Liver (tissue), 9 donors: ENCODE data around the gene IFIT3. TPM values are rescaled to one million over a fixed set of nuclear protein-coding genes. Genes with fewer than 3 reads are reported as not detected.

ENCODE experiments used
- DNase-seq: peaks from one replicate; pipeline ENCODE4 v3.0.0-alpha.2; 2017; ENCODE audit warnings: low spot score
- H3K27ac ChIP-seq, 2 donors: one replicate each; pipeline ENCODE4 v1.7.0; 2013; ENCODE audit warnings: inconsistent platforms in 2 of 2, low read length in 2 of 2, control low read depth in 1 of 2, low read depth in 1 of 2, mild to moderate bottlenecking in 1 of 2
- H3K27me3 ChIP-seq, 4 donors: one replicate each; pipeline versions ENCODE4 v1.6.1 to v1.7.0; 2013; ENCODE audit warnings: low read length in 3 of 4, inconsistent platforms in 1 of 4, mild to moderate bottlenecking in 1 of 4, moderate library complexity in 1 of 4; ENCODE audit not compliant: control insufficient read depth in 4 of 4, insufficient read depth in 4 of 4
- H3K36me3 ChIP-seq, 4 donors: one replicate each; pipeline versions ENCODE4 v1.6.1 to v1.7.0; 2013; ENCODE audit warnings: low read length in 3 of 4, mild to moderate bottlenecking in 3 of 4, low read depth in 1 of 4, moderate library complexity in 1 of 4; ENCODE audit not compliant: control insufficient read depth in 4 of 4, insufficient read depth in 3 of 4
- H3K4me1 ChIP-seq, 4 donors: one replicate each; pipeline versions ENCODE4 v1.6.1 to v1.7.0; 2013; ENCODE audit warnings: low read length in 3 of 4, mild to moderate bottlenecking in 3 of 4, moderate library complexity in 1 of 4; ENCODE audit not compliant: control insufficient read depth in 4 of 4, insufficient read depth in 4 of 4
- H3K4me3 ChIP-seq, 3 donors: one replicate each; pipeline versions ENCODE4 v1.6.1 to v1.7.0; 2013; ENCODE audit warnings: low read length in 3 of 3, control low read depth in 1 of 3, low read depth in 1 of 3, mild to moderate bottlenecking in 1 of 3
- H3K9ac ChIP-seq, 2 donors: one replicate each; pipeline ENCODE4 v1.7.0; 2013; ENCODE audit warnings: low read length in 2 of 2, mild to moderate bottlenecking in 2 of 2, moderate library complexity in 2 of 2, control low read depth in 1 of 2, low read depth in 1 of 2
- H3K9me3 ChIP-seq, 4 donors: one replicate each; pipeline versions ENCODE4 v1.6.1 to v1.7.0; 2013; ENCODE audit warnings: low read length in 3 of 4; ENCODE audit not compliant: control insufficient read depth in 4 of 4
- CTCF ChIP-seq: fragments of 150-350 bp; IDR thresholded peaks from 2 replicates; pipeline ENCODE4 v1.5.1; 2017; ENCODE audit warnings: improper control_type of control experiment, low read depth, low read length; ENCODE audit not compliant: missing input control
- EGR1 ChIP-seq, 2 donors: IDR thresholded peaks; 2 replicates each; pipeline ENCODE4 v1.6.1; 2016 to 2018; ENCODE audit warnings: antibody characterized with exemption in 2 of 2, low read depth in 2 of 2
- FOXA1 ChIP-seq: IDR thresholded peaks from 2 replicates; pipeline ENCODE4 v1.6.1; 2016; ENCODE audit warnings: antibody characterized with exemption
- FOXA2 ChIP-seq: IDR thresholded peaks from 2 replicates; pipeline ENCODE4 v1.6.1; 2016; ENCODE audit warnings: antibody characterized with exemption
- GABPA ChIP-seq, 2 donors: IDR thresholded peaks in 1 of 2; conservative IDR thresholded peaks in 1 of 2; 2 replicates each; pipeline ENCODE4 v1.6.1; 2016; ENCODE audit warnings: antibody characterized with exemption in 2 of 2, mild to moderate bottlenecking in 1 of 2, moderate library complexity in 1 of 2
- HNF4A ChIP-seq, 2 donors: conservative IDR thresholded peaks; 2 replicates each; pipeline ENCODE4 v1.6.1; 2016; ENCODE audit warnings: antibody characterized with exemption in 2 of 2, mild to moderate bottlenecking in 2 of 2
- HNF4G ChIP-seq: IDR thresholded peaks from 2 replicates; pipeline ENCODE4 v1.6.1; 2016; ENCODE audit warnings: antibody characterized with exemption
- JUND ChIP-seq, 2 donors: IDR thresholded peaks; 2 replicates each; pipeline ENCODE4 v1.6.1; 2016; ENCODE audit warnings: antibody characterized with exemption in 2 of 2
- NR2F2 ChIP-seq: IDR thresholded peaks from 2 replicates; pipeline ENCODE4 v1.6.1; 2016; ENCODE audit warnings: antibody characterized with exemption
- RAD21 ChIP-seq, 2 donors: IDR thresholded peaks; 2 replicates each; pipeline ENCODE4 v1.6.1; 2016; ENCODE audit warnings: antibody characterized with exemption in 2 of 2, mild to moderate bottlenecking in 2 of 2
- RXRA ChIP-seq, 2 donors: IDR thresholded peaks; 2 replicates each; pipeline ENCODE4 v1.6.1; 2017 to 2018; ENCODE audit warnings: antibody characterized with exemption in 2 of 2, mild to moderate bottlenecking in 1 of 2
- SP1 ChIP-seq: IDR thresholded peaks from 2 replicates; pipeline ENCODE4 v1.6.1; 2018; ENCODE audit warnings: antibody characterized with exemption, mild to moderate bottlenecking
- TAF1 ChIP-seq: conservative IDR thresholded peaks from 2 replicates; pipeline ENCODE4 v1.6.1; 2016; ENCODE audit warnings: antibody characterized with exemption, mild to moderate bottlenecking
- YY1 ChIP-seq: IDR thresholded peaks from 2 replicates; pipeline ENCODE4 v1.6.1; 2016; ENCODE audit warnings: antibody characterized with exemption, mild to moderate bottlenecking
- polyA plus RNA-seq, 2 donors: library from polyadenylated mRNA; stranded (reverse) in 1 of 2; unstranded in 1 of 2; fragments of 200-250 nt in 1 of 2; fragments of >200 nt in 1 of 2; fragmentation: Nextera tagmentation in 1 of 2; extraction: Ambion mirVana in 1 of 2; gene quantifications; one replicate each; pipeline versions ENCODE4 v1.2.1 to v1.2.3, GENCODE V29; 2013 to 2015
- total RNA-seq, 2 donors: library from RNA; depleted of rRNA; stranded (reverse); fragments of >200 nt; gene quantifications; one replicate each; pipeline ENCODE4 v1.2.3, GENCODE V29; 2014
- TF ChIP-seq, protein P1 (sequence below): IDR thresholded peaks from 2 replicates; pipeline ENCODE4 v1.6.1; 2016; ENCODE audit warnings: antibody characterized with exemption
- TF ChIP-seq, protein P2 (sequence below): IDR thresholded peaks from 2 replicates; pipeline ENCODE4 v1.6.1; 2016; ENCODE audit warnings: antibody characterized with exemption
- TF ChIP-seq, protein P3 (sequence below): IDR thresholded peaks from 2 replicates; pipeline ENCODE4 v1.6.1; 2016; ENCODE audit warnings: antibody characterized with exemption
- TF ChIP-seq, protein P4 (sequence below): IDR thresholded peaks from 2 replicates; pipeline ENCODE4 v1.6.1; 2016; ENCODE audit warnings: antibody characterized with exemption, mild to moderate bottlenecking
- donor health status: healthy.
- donor health status: healthy.
- donor health status: healthy.
- donor health status: healthy.
- donor health status: healthy.

The IFIT3 gene
- total and polyA plus RNA-seq, 4 donors = 9.2 to 11.2 (median 10.4) TPM

DNA sequence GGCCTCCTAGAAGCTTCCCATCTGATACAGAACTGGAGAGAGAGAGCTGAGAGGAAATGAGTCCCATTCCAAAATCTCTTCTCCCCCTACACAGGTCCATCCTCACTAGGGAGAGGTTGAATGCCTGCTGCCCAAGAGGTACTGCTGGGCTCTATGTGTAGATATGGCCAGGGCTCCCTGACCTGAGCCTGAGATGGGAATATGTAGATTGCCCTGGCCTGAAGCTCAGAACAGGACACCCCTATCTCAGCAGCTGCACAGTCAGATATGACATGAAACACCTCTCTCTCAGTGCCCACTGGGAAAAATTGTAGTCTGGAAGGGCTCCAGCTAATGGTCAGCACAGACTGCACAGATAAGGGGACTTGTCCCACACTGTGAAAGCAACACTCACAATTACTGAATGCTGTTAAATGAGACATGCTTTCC is 46.9 kb downstream of the IFIT3 start:
- Histone ChIP-seq H3K9ac (peak overlapping the region in 1 of 2 donors; percentile 64), H3K27ac (peak overlapping the region; percentile 91 to 94), H3K4me1 (peaks cover 4 to 35% (median 22%) of the 10 kb centered on the region in 4 donors), H3K27me3 (no peaks in the 10 kb centered on the region), H3K4me3 (no peak overlapping the region), H3K9me3 (no peaks in the 10 kb centered on the region), H3K36me3 (no peaks in the 10 kb centered on the region)
- TF ChIP-seq, protein P1, sequence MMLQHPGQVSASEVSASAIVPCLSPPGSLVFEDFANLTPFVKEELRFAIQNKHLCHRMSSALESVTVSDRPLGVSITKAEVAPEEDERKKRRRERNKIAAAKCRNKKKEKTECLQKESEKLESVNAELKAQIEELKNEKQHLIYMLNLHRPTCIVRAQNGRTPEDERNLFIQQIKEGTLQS = no peak
- TF ChIP-seq FOXA1 = no peak
- no peak for TF ChIP-seq RAD21 (IDR thresholded peaks at IDR 0.05)
- TF ChIP-seq TAF1 = no peak
- TF ChIP-seq SP1 = no peak
- TF ChIP-seq, protein P2, sequence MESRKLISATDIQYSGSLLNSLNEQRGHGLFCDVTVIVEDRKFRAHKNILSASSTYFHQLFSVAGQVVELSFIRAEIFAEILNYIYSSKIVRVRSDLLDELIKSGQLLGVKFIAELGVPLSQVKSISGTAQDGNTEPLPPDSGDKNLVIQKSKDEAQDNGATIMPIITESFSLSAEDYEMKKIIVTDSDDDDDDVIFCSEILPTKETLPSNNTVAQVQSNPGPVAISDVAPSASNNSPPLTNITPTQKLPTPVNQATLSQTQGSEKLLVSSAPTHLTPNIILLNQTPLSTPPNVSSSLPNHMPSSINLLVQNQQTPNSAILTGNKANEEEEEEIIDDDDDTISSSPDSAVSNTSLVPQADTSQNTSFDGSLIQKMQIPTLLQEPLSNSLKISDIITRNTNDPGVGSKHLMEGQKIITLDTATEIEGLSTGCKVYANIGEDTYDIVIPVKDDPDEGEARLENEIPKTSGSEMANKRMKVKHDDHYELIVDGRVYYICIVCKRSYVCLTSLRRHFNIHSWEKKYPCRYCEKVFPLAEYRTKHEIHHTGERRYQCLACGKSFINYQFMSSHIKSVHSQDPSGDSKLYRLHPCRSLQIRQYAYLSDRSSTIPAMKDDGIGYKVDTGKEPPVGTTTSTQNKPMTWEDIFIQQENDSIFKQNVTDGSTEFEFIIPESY = no peak
- no peak for TF ChIP-seq EGR1 (IDR thresholded peaks at IDR 0.05; ENCODE audit: low read depth in 2 of 2)
- TF ChIP-seq FOXA2 = no peak
- TF ChIP-seq GABPA (IDR thresholded peaks at IDR 0.05 in 1 of 2, conservative IDR thresholded peaks at IDR 0.05 in 1 of 2) = no peak
- TF ChIP-seq, protein P3, sequence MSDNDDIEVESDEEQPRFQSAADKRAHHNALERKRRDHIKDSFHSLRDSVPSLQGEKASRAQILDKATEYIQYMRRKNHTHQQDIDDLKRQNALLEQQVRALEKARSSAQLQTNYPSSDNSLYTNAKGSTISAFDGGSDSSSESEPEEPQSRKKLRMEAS = no peak
- TF ChIP-seq JUND (IDR thresholded peaks at IDR 0.05) = no peak
- TF ChIP-seq RXRA (IDR thresholded peaks at IDR 0.05) = no peak
- TF ChIP-seq YY1 = no peak
- TF ChIP-seq HNF4G = no peak
- no peak for TF ChIP-seq CTCF
- TF ChIP-seq HNF4A (conservative IDR thresholded peaks at IDR 0.05) = no peak
- TF ChIP-seq, protein P4, sequence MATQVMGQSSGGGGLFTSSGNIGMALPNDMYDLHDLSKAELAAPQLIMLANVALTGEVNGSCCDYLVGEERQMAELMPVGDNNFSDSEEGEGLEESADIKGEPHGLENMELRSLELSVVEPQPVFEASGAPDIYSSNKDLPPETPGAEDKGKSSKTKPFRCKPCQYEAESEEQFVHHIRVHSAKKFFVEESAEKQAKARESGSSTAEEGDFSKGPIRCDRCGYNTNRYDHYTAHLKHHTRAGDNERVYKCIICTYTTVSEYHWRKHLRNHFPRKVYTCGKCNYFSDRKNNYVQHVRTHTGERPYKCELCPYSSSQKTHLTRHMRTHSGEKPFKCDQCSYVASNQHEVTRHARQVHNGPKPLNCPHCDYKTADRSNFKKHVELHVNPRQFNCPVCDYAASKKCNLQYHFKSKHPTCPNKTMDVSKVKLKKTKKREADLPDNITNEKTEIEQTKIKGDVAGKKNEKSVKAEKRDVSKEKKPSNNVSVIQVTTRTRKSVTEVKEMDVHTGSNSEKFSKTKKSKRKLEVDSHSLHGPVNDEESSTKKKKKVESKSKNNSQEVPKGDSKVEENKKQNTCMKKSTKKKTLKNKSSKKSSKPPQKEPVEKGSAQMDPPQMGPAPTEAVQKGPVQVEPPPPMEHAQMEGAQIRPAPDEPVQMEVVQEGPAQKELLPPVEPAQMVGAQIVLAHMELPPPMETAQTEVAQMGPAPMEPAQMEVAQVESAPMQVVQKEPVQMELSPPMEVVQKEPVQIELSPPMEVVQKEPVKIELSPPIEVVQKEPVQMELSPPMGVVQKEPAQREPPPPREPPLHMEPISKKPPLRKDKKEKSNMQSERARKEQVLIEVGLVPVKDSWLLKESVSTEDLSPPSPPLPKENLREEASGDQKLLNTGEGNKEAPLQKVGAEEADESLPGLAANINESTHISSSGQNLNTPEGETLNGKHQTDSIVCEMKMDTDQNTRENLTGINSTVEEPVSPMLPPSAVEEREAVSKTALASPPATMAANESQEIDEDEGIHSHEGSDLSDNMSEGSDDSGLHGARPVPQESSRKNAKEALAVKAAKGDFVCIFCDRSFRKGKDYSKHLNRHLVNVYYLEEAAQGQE = no peak
- no peak for TF ChIP-seq NR2F2
- DNase-seq = no peak
